ENCODE results near the gene PARP16. TPM values are rescaled to one million over a fixed set of nuclear protein-coding genes. Genes with fewer than 3 reads are reported as not detected.

PARP16 gene
- total RNA-seq, 1 donor from 2014 or later = 2.1 TPM

- H3K27me3 ChIP-seq (ENCODE audit: control insufficient read depth, insufficient read depth, low read length) = peaks cover 5% of the 10 kb centered on the region
- TF ChIP-seq, protein P1, sequence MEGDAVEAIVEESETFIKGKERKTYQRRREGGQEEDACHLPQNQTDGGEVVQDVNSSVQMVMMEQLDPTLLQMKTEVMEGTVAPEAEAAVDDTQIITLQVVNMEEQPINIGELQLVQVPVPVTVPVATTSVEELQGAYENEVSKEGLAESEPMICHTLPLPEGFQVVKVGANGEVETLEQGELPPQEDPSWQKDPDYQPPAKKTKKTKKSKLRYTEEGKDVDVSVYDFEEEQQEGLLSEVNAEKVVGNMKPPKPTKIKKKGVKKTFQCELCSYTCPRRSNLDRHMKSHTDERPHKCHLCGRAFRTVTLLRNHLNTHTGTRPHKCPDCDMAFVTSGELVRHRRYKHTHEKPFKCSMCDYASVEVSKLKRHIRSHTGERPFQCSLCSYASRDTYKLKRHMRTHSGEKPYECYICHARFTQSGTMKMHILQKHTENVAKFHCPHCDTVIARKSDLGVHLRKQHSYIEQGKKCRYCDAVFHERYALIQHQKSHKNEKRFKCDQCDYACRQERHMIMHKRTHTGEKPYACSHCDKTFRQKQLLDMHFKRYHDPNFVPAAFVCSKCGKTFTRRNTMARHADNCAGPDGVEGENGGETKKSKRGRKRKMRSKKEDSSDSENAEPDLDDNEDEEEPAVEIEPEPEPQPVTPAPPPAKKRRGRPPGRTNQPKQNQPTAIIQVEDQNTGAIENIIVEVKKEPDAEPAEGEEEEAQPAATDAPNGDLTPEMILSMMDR (IDR thresholded peaks at IDR 0.05; ENCODE audit: insufficient read depth, low read length, severe bottlenecking) = no peak
- no peaks in the 10 kb centered on the region for H3K36me3 ChIP-seq (ENCODE audit: control insufficient read depth, insufficient read depth, low read length)
- DNase-seq (ENCODE audit: low read depth) = no peak
- FAIRE-seq = no peak
- no peak overlapping the region for H3K4me3 ChIP-seq (ENCODE audit: low read depth, low read length)
Observed at GRCh38 chr15:65332391-65333147, 45.9 kb upstream of the PARP16 start.

GRCh38 chr15:65331811-65332210 is 45.1 kb upstream of the PARP16 start:
- Histone ChIP-seq H3K36me3 (ENCODE audit: control insufficient read depth, insufficient read depth, low read length) (no peaks in the 10 kb centered on the region), H3K27me3 (ENCODE audit: control insufficient read depth, insufficient read depth, low read length) (peaks cover 4% of the 10 kb centered on the region), H3K4me3 (ENCODE audit: low read depth, low read length) (no peak overlapping the region)
- TF ChIP-seq, protein P1 (IDR thresholded peaks at IDR 0.05; ENCODE audit: insufficient read depth, low read length, severe bottlenecking) = no peak
- DNase-seq (ENCODE audit: low read depth) (no peak), FAIRE-seq (no peak)

DNA sequence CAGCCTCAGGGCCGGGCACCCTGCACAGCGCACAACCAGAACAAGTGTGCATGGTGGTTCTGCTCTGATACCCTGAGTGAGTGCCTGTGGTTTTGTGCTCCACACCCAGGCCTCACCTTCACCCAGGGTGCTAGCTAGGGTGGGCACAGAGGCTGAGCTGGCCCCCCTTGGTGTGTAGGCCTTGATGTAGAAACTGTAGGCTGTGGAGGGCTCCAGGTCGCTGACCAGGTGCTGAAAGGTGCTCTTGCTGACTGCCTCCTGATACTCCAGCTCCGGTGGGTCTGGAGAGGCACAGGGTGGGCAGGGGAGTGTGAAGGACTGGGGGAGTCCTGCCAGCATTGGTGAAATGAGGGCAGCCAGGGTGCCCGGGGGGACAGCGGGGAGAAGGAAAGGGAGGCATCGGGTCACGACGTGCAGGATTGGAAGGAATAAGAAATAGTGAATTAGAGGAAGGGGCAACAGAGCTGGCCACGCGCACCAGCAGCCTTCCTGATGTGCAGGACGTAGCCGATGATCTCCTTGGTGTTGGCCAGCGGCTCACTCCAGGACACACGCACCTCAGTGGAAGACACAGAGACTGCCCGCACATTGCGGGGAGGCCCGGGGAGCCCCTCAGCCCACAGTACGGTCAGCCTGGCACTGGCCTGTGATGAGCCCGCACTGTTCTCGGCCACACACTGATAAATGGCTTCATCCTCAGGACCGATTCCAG is 44.4 kb upstream of the PARP16 start:
- TF ChIP-seq, protein P1 (IDR thresholded peaks at IDR 0.05; ENCODE audit: insufficient read depth, low read length, severe bottlenecking) = no peak
- Histone ChIP-seq H3K36me3 (ENCODE audit: control insufficient read depth, insufficient read depth, low read length) (no peaks in the 10 kb centered on the region), H3K4me3 (ENCODE audit: low read depth, low read length) (no peak overlapping the region), H3K27me3 (ENCODE audit: control insufficient read depth, insufficient read depth, low read length) (peaks cover 4% of the 10 kb centered on the region)
- DNase-seq (ENCODE audit: low read depth) (no peak), FAIRE-seq (no peak)

- TF ChIP-seq, protein P1 (IDR thresholded peaks at IDR 0.05; ENCODE audit: insufficient read depth, low read length, severe bottlenecking) = no peak
- H3K4me3 ChIP-seq (ENCODE audit: low read depth, low read length) = no peak overlapping the region
Observed at GRCh38 chr15:65329984-65330735, 43.5 kb upstream of the PARP16 start.

GRCh38 chr15:65329288-65329983 is 42.8 kb upstream of the PARP16 start:
- TF ChIP-seq, protein P1 (IDR thresholded peaks at IDR 0.05; ENCODE audit: insufficient read depth, low read length, severe bottlenecking) = no peak
- Histone ChIP-seq H3K4me3 (ENCODE audit: low read depth, low read length) (no peak overlapping the region), H3K36me3 (ENCODE audit: control insufficient read depth, insufficient read depth, low read length) (no peaks in the 10 kb centered on the region), H3K27me3 (ENCODE audit: control insufficient read depth, insufficient read depth, low read length) (peaks cover 4% of the 10 kb centered on the region)
- no peak for DNase-seq (ENCODE audit: low read depth)
- FAIRE-seq = no peak

More at GRCh38 chr15:65329984-65330735, 43.5 kb upstream of the PARP16 start:
- Histone ChIP-seq H3K27me3 (ENCODE audit: control insufficient read depth, insufficient read depth, low read length) (peaks cover 5% of the 10 kb centered on the region), H3K36me3 (ENCODE audit: control insufficient read depth, insufficient read depth, low read length) (no peaks in the 10 kb centered on the region)
- DNase-seq (ENCODE audit: low read depth) (no peak), FAIRE-seq (no peak)
